ENCODE results near the gene MRPL19. TPM values are rescaled to one million over a fixed set of nuclear protein-coding genes. Genes with fewer than 3 reads are reported as not detected.
A peak's percentile ranks its signal among the peaks of the same experiment; 100 is the strongest.
"Not testable (repeated sequence)": the region's sequence is repeated elsewhere in the genome, so short reads cannot be mapped to it uniquely, and the experiment has no call there.

MRPL19 gene
- total RNA-seq, 1 donor from 2014 or later = 64.2 TPM

DNA sequence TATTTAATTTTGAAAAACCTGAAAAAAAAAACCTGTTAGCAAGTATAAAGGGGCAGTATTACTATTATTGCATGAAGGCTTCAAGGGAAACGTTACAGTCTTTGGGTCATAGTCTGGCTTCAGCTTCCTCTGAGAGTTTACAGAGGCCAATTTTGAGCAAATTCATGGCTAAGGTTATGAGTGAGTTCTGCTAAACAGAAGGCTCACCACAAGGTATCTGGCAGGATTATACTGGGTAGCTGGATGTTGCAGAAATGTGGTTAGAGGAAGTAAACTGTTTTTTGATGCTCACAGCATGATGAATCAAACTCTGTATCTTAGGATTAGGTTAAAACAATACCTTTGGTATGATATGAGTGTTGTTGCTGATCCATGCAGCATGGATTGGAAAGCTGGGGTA is 9.3 kb downstream of the MRPL19 start:
- TF ChIP-seq, protein P1, sequence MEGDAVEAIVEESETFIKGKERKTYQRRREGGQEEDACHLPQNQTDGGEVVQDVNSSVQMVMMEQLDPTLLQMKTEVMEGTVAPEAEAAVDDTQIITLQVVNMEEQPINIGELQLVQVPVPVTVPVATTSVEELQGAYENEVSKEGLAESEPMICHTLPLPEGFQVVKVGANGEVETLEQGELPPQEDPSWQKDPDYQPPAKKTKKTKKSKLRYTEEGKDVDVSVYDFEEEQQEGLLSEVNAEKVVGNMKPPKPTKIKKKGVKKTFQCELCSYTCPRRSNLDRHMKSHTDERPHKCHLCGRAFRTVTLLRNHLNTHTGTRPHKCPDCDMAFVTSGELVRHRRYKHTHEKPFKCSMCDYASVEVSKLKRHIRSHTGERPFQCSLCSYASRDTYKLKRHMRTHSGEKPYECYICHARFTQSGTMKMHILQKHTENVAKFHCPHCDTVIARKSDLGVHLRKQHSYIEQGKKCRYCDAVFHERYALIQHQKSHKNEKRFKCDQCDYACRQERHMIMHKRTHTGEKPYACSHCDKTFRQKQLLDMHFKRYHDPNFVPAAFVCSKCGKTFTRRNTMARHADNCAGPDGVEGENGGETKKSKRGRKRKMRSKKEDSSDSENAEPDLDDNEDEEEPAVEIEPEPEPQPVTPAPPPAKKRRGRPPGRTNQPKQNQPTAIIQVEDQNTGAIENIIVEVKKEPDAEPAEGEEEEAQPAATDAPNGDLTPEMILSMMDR (IDR thresholded peaks at IDR 0.05; ENCODE audit: insufficient read depth, low read length, poor library complexity, severe bottlenecking) = no peak
- DNase-seq (ENCODE audit: low read depth) = no peak
- Histone ChIP-seq H3K27me3 (ENCODE audit: control insufficient read depth, insufficient read depth, low read length) (no peaks in the 10 kb centered on the region), H3K36me3 (ENCODE audit: control insufficient read depth, insufficient read depth, low read length) (peaks cover 4% of the 10 kb centered on the region), H3K4me3 (ENCODE audit: low read depth, low read length) (no peak overlapping the region)

DNA sequence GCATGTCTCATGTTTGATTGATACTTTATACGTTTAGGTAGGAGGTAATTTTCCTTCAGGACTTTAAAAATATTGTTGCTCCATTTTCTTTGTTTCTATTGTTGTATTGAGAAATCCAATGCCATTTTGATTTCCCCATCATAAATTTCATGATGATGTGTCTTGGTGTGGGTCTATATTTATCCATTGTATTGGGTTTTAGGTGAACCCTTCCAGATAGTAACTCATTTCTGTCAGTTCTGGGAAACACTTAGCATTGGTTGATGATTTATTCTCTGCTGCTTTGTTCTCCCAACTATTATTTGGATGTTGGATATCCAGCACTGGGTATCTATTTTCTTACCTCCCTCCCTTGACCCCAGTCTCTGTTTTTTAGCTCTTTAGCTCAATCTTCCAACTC is 10.0 kb downstream of the MRPL19 start:
- no peak overlapping the region for H3K4me3 ChIP-seq (ENCODE audit: low read depth, low read length)
- TF ChIP-seq, protein P1 (IDR thresholded peaks at IDR 0.05; ENCODE audit: insufficient read depth, low read length, poor library complexity, severe bottlenecking) = no peak
- no peaks in the 10 kb centered on the region for H3K27me3 ChIP-seq (ENCODE audit: control insufficient read depth, insufficient read depth, low read length)
- H3K36me3 ChIP-seq (ENCODE audit: control insufficient read depth, insufficient read depth, low read length) = peaks cover 2% of the 10 kb centered on the region
- no peak for DNase-seq (ENCODE audit: low read depth)

DNA sequence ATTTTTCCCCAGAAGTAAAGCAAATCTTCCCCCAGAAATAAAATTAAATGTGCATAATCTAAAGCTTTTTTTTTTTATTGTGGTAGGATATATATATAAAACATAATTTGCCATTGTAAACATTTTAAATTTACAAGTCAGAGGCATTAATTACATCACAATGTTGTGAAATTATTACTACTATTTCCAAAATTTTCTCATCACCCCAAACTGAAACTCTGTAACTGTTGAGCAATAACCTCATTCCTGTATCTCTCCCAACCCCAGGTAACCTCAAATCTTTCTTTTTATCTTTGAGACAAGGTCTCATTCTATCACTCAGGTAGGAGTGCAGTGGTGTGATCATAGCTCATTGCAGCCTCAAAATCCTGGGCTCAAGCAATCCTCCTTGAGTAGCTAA is 11.2 kb downstream of the MRPL19 start:
- Histone ChIP-seq H3K4me3 (ENCODE audit: low read depth, low read length) (no peak overlapping the region), H3K36me3 (ENCODE audit: control insufficient read depth, insufficient read depth, low read length) (peaks cover 2% of the 10 kb centered on the region), H3K27me3 (ENCODE audit: control insufficient read depth, insufficient read depth, low read length) (no peaks in the 10 kb centered on the region)
- TF ChIP-seq, protein P1 (IDR thresholded peaks at IDR 0.05; ENCODE audit: insufficient read depth, low read length, poor library complexity, severe bottlenecking) = no peak
- DNase-seq (ENCODE audit: low read depth) = no peak

DNA sequence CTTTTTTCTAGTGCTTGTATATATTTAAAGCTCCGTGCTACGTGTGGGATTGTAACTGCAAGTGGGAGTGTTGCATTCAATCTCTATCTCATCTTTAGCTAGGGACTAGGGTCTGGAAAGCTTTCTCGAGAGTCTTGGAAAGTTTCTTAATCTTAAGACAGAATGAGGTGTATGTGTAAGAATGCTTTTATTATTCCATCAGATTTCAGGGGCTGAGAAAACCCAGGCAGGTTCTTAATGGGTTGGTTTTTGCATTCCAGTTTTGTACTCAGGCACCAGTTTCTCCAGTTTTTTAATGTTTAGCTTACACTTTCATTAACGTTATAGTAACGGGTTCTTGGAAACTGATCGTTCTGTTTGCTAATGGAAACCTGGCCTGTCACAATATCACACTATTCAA is 20.3 kb downstream of the MRPL19 start:
- no peaks in the 10 kb centered on the region for H3K27me3 ChIP-seq (ENCODE audit: control insufficient read depth, insufficient read depth, low read length)
- no peaks in the 10 kb centered on the region for H3K36me3 ChIP-seq (ENCODE audit: control insufficient read depth, insufficient read depth, low read length)
- TF ChIP-seq, protein P1 (IDR thresholded peaks at IDR 0.05; ENCODE audit: insufficient read depth, low read length, poor library complexity, severe bottlenecking) = no peak
- DNase-seq (ENCODE audit: low read depth) = no peak
- H3K4me3 ChIP-seq (ENCODE audit: low read depth, low read length) = no peak overlapping the region

DNA sequence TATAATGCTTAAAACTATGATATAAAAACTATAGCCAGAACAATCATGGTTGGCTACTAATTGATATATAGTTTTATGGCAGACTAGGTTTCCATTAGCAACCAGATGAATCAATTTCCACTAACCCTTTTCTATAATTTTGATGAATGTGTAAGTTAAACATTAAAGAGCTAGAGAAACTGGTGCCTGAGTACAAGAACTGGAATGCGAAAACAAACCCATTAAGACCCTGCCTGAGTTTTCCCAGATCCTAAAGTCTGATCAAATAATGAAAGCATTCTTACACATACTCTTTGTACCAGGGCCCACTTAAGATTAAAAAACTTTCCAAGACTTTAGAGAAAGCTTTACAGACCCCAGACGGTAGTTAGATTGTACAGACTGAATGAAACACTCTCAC is 21.3 kb downstream of the MRPL19 start:
- TF ChIP-seq, protein P1 (IDR thresholded peaks at IDR 0.05; ENCODE audit: insufficient read depth, low read length, poor library complexity, severe bottlenecking) = no peak
- Histone ChIP-seq H3K36me3 (ENCODE audit: control insufficient read depth, insufficient read depth, low read length) (no peaks in the 10 kb centered on the region), H3K4me3 (ENCODE audit: low read depth, low read length) (no peak overlapping the region), H3K27me3 (ENCODE audit: control insufficient read depth, insufficient read depth, low read length) (no peaks in the 10 kb centered on the region)
- peak; percentile 58 for DNase-seq (ENCODE audit: low read depth)

DNA sequence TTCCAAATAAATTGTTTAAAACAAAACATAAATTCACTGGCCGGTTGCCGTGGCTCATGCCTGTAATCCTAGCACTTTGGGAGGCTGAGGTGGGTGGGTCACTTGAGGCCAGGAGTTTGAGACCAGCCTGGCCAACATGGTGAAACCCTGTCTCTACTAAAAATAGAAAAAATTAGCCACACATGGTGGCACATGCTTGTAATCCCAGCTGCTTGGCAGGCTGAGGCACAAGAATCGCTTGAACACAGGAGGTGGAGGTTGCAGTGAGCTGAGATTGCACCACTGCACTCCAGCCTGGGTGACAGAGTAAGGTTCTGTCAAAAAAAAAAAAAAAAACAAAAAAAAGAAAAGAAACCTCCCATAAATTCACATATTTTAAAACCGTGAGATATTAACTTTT is 28.8 kb downstream of the MRPL19 start:
- not testable (repeated sequence) for DNase-seq (ENCODE audit: low read depth); H3K4me3 ChIP-seq (ENCODE audit: low read depth, low read length); H3K27me3 ChIP-seq (ENCODE audit: control insufficient read depth, insufficient read depth, low read length); H3K36me3 ChIP-seq (ENCODE audit: control insufficient read depth, insufficient read depth, low read length)
